Right lobe of liver (tissue), 4 donors: ENCODE data around the gene TCF4.

Experiments
- CTCF ChIP-seq, 4 donors: fragments of 200-600 bp in 3 of 4; fragments of 450-650 bp in 1 of 4; IDR thresholded peaks; one replicate each; pipeline versions ENCODE4 v1.5.1 to v1.8.0; 2016 to 2022; ENCODE audit warnings: antibody characterized with exemption in 4 of 4, mild to moderate bottlenecking in 2 of 4
- POLR2A ChIP-seq: fragments of 450-650 bp; IDR thresholded peaks from one replicate; pipeline ENCODE4 v1.6.1; 2017; ENCODE audit warnings: antibody characterized with exemption, mild to moderate bottlenecking
- donor health status: DM: no; HTN: no; CAD: no.
- donor health status: DM: no; HTN: no; CAD: no.
- donor health status: DM: no; HTN: yes; CAD: no.

- TF ChIP-seq CTCF (IDR thresholded peaks at IDR 0.05) (no peak), POLR2A (no peak)
Measured at GRCh38 chr18:55334875-55335274, 253.1 kb downstream of the TCF4 start.
